WTC11 (cell line): Measurements from ENCODE around the gene CACNA1B. TPM values are rescaled to one million over a fixed set of nuclear protein-coding genes. Genes with fewer than 3 reads are reported as not detected.

Source experiments
- microRNA-seq: library from miRNA; unstranded; fragments of <30 nt; microRNA quantifications from one replicate; pipeline ENCODE4 v1.2.0, GENCODE V29; 2022; ENCODE audit warnings: borderline number of aligned reads
- total RNA-seq: library from RNA; stranded (reverse); gene quantifications from 3 replicates; pipeline ENCODE4 v1.2.3, GENCODE V29; 2021

CACNA1B gene
- total RNA-seq, 1 experiment from 2014 or later = 8.4 TPM

Small RNA genes lying within 50 kb of the gene (microRNA-seq; reads per million reads assigned to microRNA genes)
- not detected for gene MIR602
